GM18505 (cell line): Measurements from ENCODE around the gene PROB1.
A peak's percentile ranks its signal among the peaks of the same experiment; 100 is the strongest.
"Not testable (repeated sequence)": the region's sequence is repeated elsewhere in the genome, so short reads cannot be mapped to it uniquely, and the experiment has no call there.

Experiments used
- ATAC-seq: cut with Tn5 transposase; IDR thresholded peaks from one replicate; pipeline ENCODE4 v1.9.1; 2021; ENCODE audit not compliant: unreplicated experiment
- POLR2A ChIP-seq: IDR thresholded peaks from 4 replicates; pipeline ENCODE4 v1.6.1; 2011; ENCODE audit warnings: borderline replicate concordance; ENCODE audit not compliant: insufficient read depth, insufficient read length; ENCODE audit errors: extremely low read depth

The PROB1 gene

GRCh38 chr5:139369181-139369580 lies 25.7 kb downstream of the PROB1 start:
- no peak for TF ChIP-seq POLR2A
- no peak for ATAC-seq

GRCh38 chr5:139368613-139369012 lies 26.3 kb downstream of the PROB1 start:
- TF ChIP-seq POLR2A: no peak
- ATAC-seq: no peak

- no peak for TF ChIP-seq POLR2A
- ATAC-seq: no peak
Observed at GRCh38 chr5:139364466-139364865, 30.4 kb downstream of the PROB1 start.

GRCh38 chr5:139363937-139364336 lies 31.0 kb downstream of the PROB1 start:
- no peak for TF ChIP-seq POLR2A
- ATAC-seq: no peak

- no peak for TF ChIP-seq POLR2A
- no peak for ATAC-seq
Observed at GRCh38 chr5:139361835-139362429, 33.0 kb downstream of the PROB1 start.

GRCh38 chr5:139360384-139360783 lies 34.5 kb downstream of the PROB1 start:
- no peak for ATAC-seq
- no peak for TF ChIP-seq POLR2A

- no peak for TF ChIP-seq POLR2A
- no peak for ATAC-seq
Observed at GRCh38 chr5:139358064-139358463, 36.8 kb downstream of the PROB1 start.

GRCh38 chr5:139355900-139356299 lies 39.0 kb downstream of the PROB1 start:
- not testable (repeated sequence) for ATAC-seq

- ATAC-seq: no peak
- TF ChIP-seq POLR2A: no peak
Observed at GRCh38 chr5:139354186-139354585, 40.7 kb downstream of the PROB1 start.

GRCh38 chr5:139347863-139348262 lies 47.0 kb downstream of the PROB1 start:
- ATAC-seq: not testable (repeated sequence)

- ATAC-seq: not testable (repeated sequence)
Observed at GRCh38 chr5:139345442-139345841, 49.5 kb downstream of the PROB1 start.

- ATAC-seq: no peak
- TF ChIP-seq POLR2A: no peak
Observed at GRCh38 chr5:139344177-139344576, 50.7 kb downstream of the PROB1 start.

GRCh38 chr5:139343476-139343875 lies 51.4 kb downstream of the PROB1 start:
- TF ChIP-seq POLR2A: no peak
- ATAC-seq: no peak

GRCh38 chr5:139342423-139342723 lies 52.5 kb downstream of the PROB1 start:
- no peak for ATAC-seq
- no peak for TF ChIP-seq POLR2A

- peak; percentile 85 for ATAC-seq
- TF ChIP-seq POLR2A: peak; percentile 81
Observed at GRCh38 chr5:139341689-139342422, 53.0 kb downstream of the PROB1 start, which contains the start of gene PAIP2. TSS of gene PAIP2 (plus strand) at chr5:139341854. CDS start at chr5:139363785, 21,931 bp downstream.
